Prostate gland (tissue), 2 donors: Measurements from ENCODE around the gene LMTK3.

ENCODE experiments used
- CTCF ChIP-seq, 4 experiments: fragments of 200-600 bp in 2 of 4; fragments of 450-650 bp in 2 of 4; sonication (generic) in 2 of 4; IDR thresholded peaks; 1 replicate in 3 of 4; 2 replicates in 1 of 4; pipeline ENCODE4 v1.5.1; 2016 to 2019; ENCODE audit warnings: antibody characterized with exemption in 4 of 4, mild to moderate bottlenecking in 2 of 4, moderate library complexity in 2 of 4
- POLR2A ChIP-seq: fragments of 450-650 bp; IDR thresholded peaks from one replicate; pipeline ENCODE4 v1.6.1; 2016; ENCODE audit warnings: antibody characterized with exemption, mild to moderate bottlenecking
- POLR2AphosphoS5 ChIP-seq: sonication (generic); formaldehyde crosslinking; IDR thresholded peaks from one replicate; pipeline ENCODE4 v1.6.1; 2017; ENCODE audit warnings: antibody characterized with exemption

GRCh38 chr19:48443731-48444128 is 67.9 kb downstream of the LMTK3 start:
- no peak for TF ChIP-seq CTCF (IDR thresholded peaks at IDR 0.05)
- no peak for TF ChIP-seq POLR2AphosphoS5
- TF ChIP-seq POLR2A = no peak
